ENCODE results near the gene RAB30.
"Not testable (repeated sequence)": the region's sequence is repeated elsewhere in the genome, so short reads cannot be mapped to it uniquely, and the experiment has no call there.

Gene RAB30

GRCh38 chr11:83014951-83015350, 56.7 kb downstream of the RAB30 start:
- H3K79me2 ChIP-seq (ENCODE audit: insufficient read depth, low read depth), result no peaks in the 10 kb centered on the region
- H3K27ac ChIP-seq, result no peak overlapping the region
- H3K4me1 ChIP-seq (ENCODE audit: low read depth, poor library complexity, severe bottlenecking), result peaks cover 8% of the 10 kb centered on the region
- TF ChIP-seq CTCF (conservative IDR thresholded peaks at IDR 0.05; ENCODE audit: low read depth, low read length), result no peak
- H2AFZ ChIP-seq (ENCODE audit: low read depth), result no peak overlapping the region
- H3K4me2 ChIP-seq, result no peak overlapping the region
- no peaks in the 10 kb centered on the region for H3K27me3 ChIP-seq (ENCODE audit: insufficient read depth, low read depth)
- H3K36me3 ChIP-seq (ENCODE audit: insufficient read depth), result no peaks in the 10 kb centered on the region
- no peak overlapping the region for H3K4me3 ChIP-seq (IDR thresholded peaks at IDR 0.05; ENCODE audit: insufficient read depth, low read depth, low read length)
- H4K20me1 ChIP-seq (ENCODE audit: insufficient read depth), result no peaks in the 10 kb centered on the region
- H3K9ac ChIP-seq, result no peak overlapping the region

- Histone ChIP-seq H3K27ac (no peak overlapping the region), H3K36me3 (ENCODE audit: insufficient read depth) (no peaks in the 10 kb centered on the region), H3K9ac (no peak overlapping the region), H3K4me1 (ENCODE audit: low read depth, poor library complexity, severe bottlenecking) (peaks cover 13% of the 10 kb centered on the region), H3K4me3 (IDR thresholded peaks at IDR 0.05; ENCODE audit: insufficient read depth, low read depth, low read length) (no peak overlapping the region), H3K4me2 (no peak overlapping the region), H3K27me3 (ENCODE audit: insufficient read depth, low read depth) (no peaks in the 10 kb centered on the region), H4K20me1 (ENCODE audit: insufficient read depth) (no peaks in the 10 kb centered on the region), H2AFZ (ENCODE audit: low read depth) (no peak overlapping the region), H3K79me2 (ENCODE audit: insufficient read depth, low read depth) (no peaks in the 10 kb centered on the region)
- TF ChIP-seq CTCF (conservative IDR thresholded peaks at IDR 0.05; ENCODE audit: low read depth, low read length), result no peak
These were observed 59.3 kb downstream of the RAB30 start for GRCh38 chr11:83012168-83013067.

- Histone ChIP-seq H3K4me1 (ENCODE audit: low read depth, poor library complexity, severe bottlenecking) (peaks cover 22% of the 10 kb centered on the region), H3K4me2 (no peak overlapping the region), H3K4me3 (IDR thresholded peaks at IDR 0.05; ENCODE audit: insufficient read depth, low read depth, low read length) (no peak overlapping the region), H2AFZ (ENCODE audit: low read depth) (no peak overlapping the region), H3K79me2 (ENCODE audit: insufficient read depth, low read depth) (no peaks in the 10 kb centered on the region), H3K27ac (no peak overlapping the region), H3K9ac (no peak overlapping the region), H3K36me3 (ENCODE audit: insufficient read depth) (no peaks in the 10 kb centered on the region), H3K27me3 (ENCODE audit: insufficient read depth, low read depth) (no peaks in the 10 kb centered on the region), H4K20me1 (ENCODE audit: insufficient read depth) (no peaks in the 10 kb centered on the region)
- no peak for TF ChIP-seq CTCF (conservative IDR thresholded peaks at IDR 0.05; ENCODE audit: low read depth, low read length)
These were observed 60.1 kb downstream of the RAB30 start for GRCh38 chr11:83011333-83012167.

- Histone ChIP-seq H3K4me3 (IDR thresholded peaks at IDR 0.05; ENCODE audit: insufficient read depth, low read depth, low read length) (no peak overlapping the region), H2AFZ (ENCODE audit: low read depth) (no peak overlapping the region), H3K36me3 (ENCODE audit: insufficient read depth) (no peaks in the 10 kb centered on the region), H3K9ac (no peak overlapping the region), H4K20me1 (ENCODE audit: insufficient read depth) (no peaks in the 10 kb centered on the region), H3K4me2 (no peak overlapping the region), H3K27ac (no peak overlapping the region), H3K4me1 (ENCODE audit: low read depth, poor library complexity, severe bottlenecking) (peaks cover 33% of the 10 kb centered on the region), H3K27me3 (ENCODE audit: insufficient read depth, low read depth) (no peaks in the 10 kb centered on the region), H3K79me2 (ENCODE audit: insufficient read depth, low read depth) (no peaks in the 10 kb centered on the region)
- TF ChIP-seq CTCF (conservative IDR thresholded peaks at IDR 0.05; ENCODE audit: low read depth, low read length), result no peak
These were observed 61.7 kb downstream of the RAB30 start for GRCh38 chr11:83009999-83010398.

GRCh38 chr11:83009136-83009535, 62.6 kb downstream of the RAB30 start:
- not testable (repeated sequence) for H3K4me3 ChIP-seq (IDR thresholded peaks at IDR 0.05; ENCODE audit: insufficient read depth, low read depth, low read length); H3K4me2 ChIP-seq; H3K36me3 ChIP-seq (ENCODE audit: insufficient read depth); H4K20me1 ChIP-seq (ENCODE audit: insufficient read depth); H3K79me2 ChIP-seq (ENCODE audit: insufficient read depth, low read depth); H3K27ac ChIP-seq; H2AFZ ChIP-seq (ENCODE audit: low read depth); H3K27me3 ChIP-seq (ENCODE audit: insufficient read depth, low read depth); H3K9ac ChIP-seq
- peaks cover 40% of the 10 kb centered on the region for H3K4me1 ChIP-seq (ENCODE audit: low read depth, poor library complexity, severe bottlenecking)

Data from KMS-11 (cell line).